ENCODE results near the gene HIBADH.
A peak's percentile ranks its signal among the peaks of the same experiment; 100 is the strongest.

HIBADH gene

GRCh38 chr7:27662490-27663205 lies at the start of gene HIBADH:
Gene HIBADH, minus strand, starts transcription at chr7:27662883. Its CDS starts 95 bp downstream, at chr7:27662788.
- Histone ChIP-seq H3K27ac (peak within 1 kb of the TSS; percentile 48 to 96 (median 86)), H3K4me3 (peak within 1 kb of the TSS; percentile 45 to 87 (median 69))

- no peak overlapping the region for H3K27ac ChIP-seq
- no peak overlapping the region for H3K4me3 ChIP-seq
Observed at GRCh38 chr7:27712217-27712616, 49.5 kb upstream of the HIBADH start.

GRCh38 chr7:27709137-27710075 lies 46.7 kb upstream of the HIBADH start:
- Histone ChIP-seq H3K4me3 (no peak overlapping the region), H3K27ac (no peak overlapping the region)

- no peak overlapping the region for H3K27ac ChIP-seq
- H3K4me3 ChIP-seq: no peak overlapping the region
Observed at GRCh38 chr7:27708485-27708884, 45.8 kb upstream of the HIBADH start.

GRCh38 chr7:27705200-27705594 lies 42.5 kb upstream of the HIBADH start:
- Histone ChIP-seq H3K27ac (no peak overlapping the region), H3K4me3 (no peak overlapping the region)

GRCh38 chr7:27704422-27705199 lies 41.9 kb upstream of the HIBADH start:
- no peak overlapping the region for H3K27ac ChIP-seq
- H3K4me3 ChIP-seq: no peak overlapping the region

- no peak overlapping the region for H3K4me3 ChIP-seq
- no peak overlapping the region for H3K27ac ChIP-seq
Observed at GRCh38 chr7:27703181-27703580, 40.5 kb upstream of the HIBADH start.

GRCh38 chr7:27700501-27700900 lies 37.8 kb upstream of the HIBADH start:
- H3K27ac ChIP-seq: no peak overlapping the region
- H3K4me3 ChIP-seq: no peak overlapping the region

GRCh38 chr7:27699751-27700150 lies 37.1 kb upstream of the HIBADH start:
- no peak overlapping the region for H3K27ac ChIP-seq
- H3K4me3 ChIP-seq: no peak overlapping the region

GRCh38 chr7:27697861-27698430 lies 35.3 kb upstream of the HIBADH start:
- no peak overlapping the region for H3K4me3 ChIP-seq

GRCh38 chr7:27695096-27695495 lies 32.4 kb upstream of the HIBADH start:
- Histone ChIP-seq H3K27ac (no peak overlapping the region), H3K4me3 (no peak overlapping the region)

More at GRCh38 chr7:27697861-27698430, 35.3 kb upstream of the HIBADH start:
- peak overlapping the region in 1 of 21 experiments; percentile 31 for H3K27ac ChIP-seq

- Histone ChIP-seq H3K27ac (no peak overlapping the region), H3K4me3 (no peak overlapping the region)
Observed at GRCh38 chr7:27693794-27694193, 31.1 kb upstream of the HIBADH start.

- Histone ChIP-seq H3K27ac (no peak overlapping the region), H3K4me3 (no peak overlapping the region)
Observed at GRCh38 chr7:27690649-27691048, 28.0 kb upstream of the HIBADH start.

- Histone ChIP-seq H3K27ac (peak overlapping the region in 1 of 21 experiments; percentile 8), H3K4me3 (no peak overlapping the region)
Observed at GRCh38 chr7:27689591-27690164, 27.0 kb upstream of the HIBADH start.

GRCh38 chr7:27689150-27689549 lies 26.5 kb upstream of the HIBADH start:
- Histone ChIP-seq H3K27ac (peak overlapping the region in 1 of 21 experiments; percentile 8), H3K4me3 (no peak overlapping the region)

GRCh38 chr7:27688646-27689045 lies 26.0 kb upstream of the HIBADH start:
- no peak overlapping the region for H3K4me3 ChIP-seq

GRCh38 chr7:27688056-27688455 lies 25.4 kb upstream of the HIBADH start:
- Histone ChIP-seq H3K27ac (peak overlapping the region in 1 of 21 experiments; percentile 31), H3K4me3 (no peak overlapping the region)

More at GRCh38 chr7:27688646-27689045, 26.0 kb upstream of the HIBADH start:
- H3K27ac ChIP-seq: peak overlapping the region in 1 of 21 experiments; percentile 31

- H3K27ac ChIP-seq: no peak overlapping the region
- H3K4me3 ChIP-seq: no peak overlapping the region
Observed at GRCh38 chr7:27686315-27686714, 23.6 kb upstream of the HIBADH start.

GRCh38 chr7:27685893-27686292 lies 23.2 kb upstream of the HIBADH start:
- Histone ChIP-seq H3K27ac (no peak overlapping the region), H3K4me3 (no peak overlapping the region)

Measured in skin epidermis (tissue), 12 donors.